Neuronal stem cell (in vitro differentiated cells): ENCODE data around the gene BCR.

Experiments used
- DNase-seq: peaks from one replicate; pipeline ENCODE4 v3.0.0-alpha.2; 2013; ENCODE audit warnings: low spot score
- H2AFZ ChIP-seq: one replicate; pipeline ENCODE4 v1.6.1; 2013; ENCODE audit warnings: mild to moderate bottlenecking, low read length, inconsistent platforms
- H2AK5ac ChIP-seq: 2 replicates; pipeline ENCODE4 v1.6.1; 2013; ENCODE audit warnings: low read depth, mild to moderate bottlenecking, inconsistent platforms, low read length, moderate library complexity, mixed read lengths
- H2BK120ac ChIP-seq: 2 replicates; pipeline ENCODE4 v1.6.1; 2013; ENCODE audit warnings: low read depth, mild to moderate bottlenecking, inconsistent platforms, low read length, moderate library complexity, mixed read lengths
- H2BK12ac ChIP-seq: one replicate; pipeline ENCODE4 v1.6.1; 2013; ENCODE audit warnings: low read length, inconsistent platforms
- H2BK15ac ChIP-seq: 2 replicates; pipeline ENCODE4 v1.6.1; 2013; ENCODE audit warnings: mild to moderate bottlenecking, low read length, inconsistent platforms, mixed read lengths
- H2BK5ac ChIP-seq: one replicate; pipeline ENCODE4 v1.6.1; 2013; ENCODE audit warnings: inconsistent platforms, mild to moderate bottlenecking, low read length, moderate library complexity
- H3K14ac ChIP-seq: one replicate; pipeline ENCODE4 v1.6.1; 2013; ENCODE audit warnings: low read length, inconsistent platforms
- H3K18ac ChIP-seq: 2 replicates; pipeline ENCODE4 v1.6.1; 2013; ENCODE audit warnings: low read length, inconsistent platforms
- H3K23ac ChIP-seq: 2 replicates; pipeline ENCODE4 v1.6.1; 2013; ENCODE audit warnings: low read depth, mild to moderate bottlenecking, mixed read lengths, low read length, inconsistent platforms; ENCODE audit not compliant: poor library complexity
- H3K27ac ChIP-seq: replicated peaks from 3 replicates; pipeline ENCODE4 v1.5.1; 2013; ENCODE audit warnings: low read length, inconsistent platforms
- H3K27me3 ChIP-seq, 3 experiments: 2 replicates each; pipeline ENCODE4 v1.6.1; 2013; ENCODE audit warnings: low read length in 3 of 3, mild to moderate bottlenecking in 2 of 3, inconsistent platforms in 1 of 3, low read depth in 1 of 3, mixed read lengths in 1 of 3, moderate library complexity in 1 of 3; ENCODE audit not compliant: control insufficient read depth in 3 of 3, insufficient read depth in 3 of 3
- H3K36me3 ChIP-seq, 2 donors: replicated peaks in 1 of 2; 2 replicates each; pipeline ENCODE4 v1.6.1; 2013; ENCODE audit warnings: low read length in 2 of 2; ENCODE audit not compliant: control insufficient read depth in 2 of 2, insufficient read depth in 2 of 2
- H3K4ac ChIP-seq: 2 replicates; pipeline ENCODE4 v1.6.1; 2013; ENCODE audit warnings: inconsistent platforms, mild to moderate bottlenecking, low read length, moderate library complexity
- H3K4me1 ChIP-seq, 2 donors: 1 replicate in 1 of 2; 2 replicates in 1 of 2; pipeline ENCODE4 v1.6.1; 2013; ENCODE audit warnings: low read length in 2 of 2, low read depth in 1 of 2; ENCODE audit not compliant: control insufficient read depth in 2 of 2, insufficient read depth in 1 of 2
- H3K4me2 ChIP-seq: one replicate; pipeline ENCODE4 v1.6.1; 2013; ENCODE audit warnings: mild to moderate bottlenecking, low read length, inconsistent platforms; ENCODE audit not compliant: insufficient read depth, poor library complexity, severe bottlenecking
- H3K4me3 ChIP-seq, 2 donors: 2 replicates each; pipeline ENCODE4 v1.5.1; 2013; ENCODE audit warnings: low read length in 2 of 2, mild to moderate bottlenecking in 2 of 2, inconsistent platforms in 1 of 2, moderate library complexity in 1 of 2
- H3K79me1 ChIP-seq: one replicate; pipeline ENCODE4 v1.6.1; 2013; ENCODE audit warnings: low read depth, mild to moderate bottlenecking, inconsistent platforms, low read length, moderate library complexity
- H3K9ac ChIP-seq: one replicate; pipeline ENCODE4 v1.6.1; 2013; ENCODE audit warnings: mild to moderate bottlenecking, low read depth, low read length, inconsistent platforms; ENCODE audit not compliant: poor library complexity
- H3K9me3 ChIP-seq, 2 donors: replicated peaks in 1 of 2; 2 replicates each; pipeline versions ENCODE3 to v1.6.1; 2013; ENCODE audit warnings: low read length in 2 of 2, mild to moderate bottlenecking in 2 of 2, inconsistent platforms in 1 of 2, low read depth in 1 of 2, mixed read lengths in 1 of 2, moderate library complexity in 1 of 2; ENCODE audit not compliant: control insufficient read depth in 2 of 2, insufficient read depth in 1 of 2
- H4K8ac ChIP-seq: one replicate; pipeline ENCODE4 v1.6.1; 2013; ENCODE audit warnings: low read depth, mild to moderate bottlenecking, inconsistent platforms, low read length, moderate library complexity
- H4K91ac ChIP-seq: one replicate; pipeline ENCODE4 v1.6.1; 2013; ENCODE audit warnings: low read length, low read depth, mild to moderate bottlenecking, inconsistent platforms; ENCODE audit not compliant: poor library complexity
- WGBS, 2 donors: extraction: QIAGEN DNeasy Blood & Tissue Kit; methylation state at CpG; one replicate each; pipeline ENCODE4 v1.1.7; 2013; ENCODE audit warnings: missing lambda C conversion rate in 2 of 2, mixed read lengths in 1 of 2; ENCODE audit not compliant: insufficient read length in 2 of 2, insufficient replicate concordance in 1 of 2; ENCODE audit errors: extremely low coverage in 2 of 2; 5-methylcytosine and 5-hydroxymethylcytosine counted together

Gene BCR

GRCh38 chr22:23245045-23245798 is 64.9 kb downstream of the BCR start:
- Histone ChIP-seq H4K91ac (no peak overlapping the region), H2AFZ (no peak overlapping the region), H3K14ac (no peak overlapping the region), H3K9ac (no peak overlapping the region), H3K4me1 (peaks cover 38 to 44% of the 10 kb centered on the region in 2 donors), H3K4ac (no peak overlapping the region), H3K4me2 (no peak overlapping the region), H3K23ac (peak overlapping the region; percentile 20), H3K36me3 (peaks cover 0 to 2% of the 10 kb centered on the region in 2 donors), H3K4me3 (no peak overlapping the region), H3K27me3 (no peaks in the 10 kb centered on the region), H2AK5ac (peak overlapping the region; percentile 64), H3K27ac (no peak overlapping the region), H2BK5ac (peak overlapping the region; percentile 27), H2BK120ac (peak overlapping the region; percentile 49), H3K79me1 (peaks cover 15% of the 10 kb centered on the region), H3K18ac (peak overlapping the region; percentile 71), H4K8ac (no peak overlapping the region), H3K9me3 (no peaks in the 10 kb centered on the region), H2BK12ac (no peak overlapping the region), H2BK15ac (no peak overlapping the region)
- no peak for DNase-seq
- WGBS, 2 donors = no CpG with 5 or more reads among the region's 17 CpGs

DNA sequence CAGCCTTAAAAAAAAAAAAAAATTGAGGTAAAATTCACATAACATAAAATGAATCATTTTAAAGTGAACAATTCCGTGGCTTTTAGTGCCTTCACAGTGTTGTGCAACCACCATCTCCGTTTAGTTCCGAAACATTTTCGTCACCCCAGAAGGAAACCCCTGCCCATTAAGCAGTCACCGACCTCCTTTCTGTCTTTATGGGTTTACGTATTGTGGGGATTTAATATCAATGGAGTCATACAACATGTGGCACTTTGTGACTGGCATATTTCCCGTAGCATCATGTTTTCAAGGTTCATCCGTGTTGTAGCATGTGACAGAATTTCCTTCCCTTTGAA is 65.5 kb downstream of the BCR start:
- Histone ChIP-seq H2AK5ac (no peak overlapping the region), H2AFZ (no peak overlapping the region), H3K9me3 (no peaks in the 10 kb centered on the region), H3K14ac (no peak overlapping the region), H3K4me3 (no peak overlapping the region), H2BK5ac (no peak overlapping the region), H3K36me3 (peaks cover 0 to 2% of the 10 kb centered on the region in 2 donors), H4K8ac (no peak overlapping the region), H2BK120ac (no peak overlapping the region), H3K27me3 (no peaks in the 10 kb centered on the region), H3K27ac (no peak overlapping the region), H3K4me2 (no peak overlapping the region), H3K9ac (no peak overlapping the region), H3K23ac (no peak overlapping the region), H3K4me1 (peaks cover 36 to 44% of the 10 kb centered on the region in 2 donors), H2BK12ac (no peak overlapping the region), H3K18ac (no peak overlapping the region), H3K4ac (no peak overlapping the region), H4K91ac (no peak overlapping the region), H3K79me1 (peaks cover 16% of the 10 kb centered on the region), H2BK15ac (no peak overlapping the region)
- no peak for DNase-seq
- no CpG with 5 or more reads among the region's 8 CpGs for WGBS, 2 donors

GRCh38 chr22:23246982-23247766 is 66.9 kb downstream of the BCR start:
- H3K4me3 ChIP-seq = no peak overlapping the region
- H2AFZ ChIP-seq = no peak overlapping the region
- H3K4me1 ChIP-seq = peaks cover 22 to 33% of the 10 kb centered on the region in 2 donors
- no peak for DNase-seq
- H4K91ac ChIP-seq = no peak overlapping the region
- peak overlapping the region; percentile 60 for H3K18ac ChIP-seq
- H3K4me2 ChIP-seq = no peak overlapping the region
- H3K27me3 ChIP-seq = no peaks in the 10 kb centered on the region
- no peak overlapping the region for H2BK12ac ChIP-seq
- no peak overlapping the region for H3K4ac ChIP-seq
- H3K79me1 ChIP-seq = peaks cover 14% of the 10 kb centered on the region
- H3K14ac ChIP-seq = no peak overlapping the region
- no peak overlapping the region for H3K9ac ChIP-seq
- WGBS, 2 donors = no CpG with 5 or more reads among the region's 13 CpGs
- H2BK120ac ChIP-seq = no peak overlapping the region
- no peak overlapping the region for H2BK5ac ChIP-seq
- peak overlapping the region; percentile 63 for H2AK5ac ChIP-seq
- H2BK15ac ChIP-seq = no peak overlapping the region
- no peak overlapping the region for H4K8ac ChIP-seq
- no peaks in the 10 kb centered on the region for H3K9me3 ChIP-seq
- peak overlapping the region; percentile 52 for H3K23ac ChIP-seq
- peaks cover 0 to 2% of the 10 kb centered on the region in 2 donors for H3K36me3 ChIP-seq
- no peak overlapping the region for H3K27ac ChIP-seq

GRCh38 chr22:23248583-23248982 is 68.3 kb downstream of the BCR start:
- Histone ChIP-seq H3K4me3 (no peak overlapping the region), H3K4me2 (no peak overlapping the region), H3K36me3 (peaks cover 2 to 8% of the 10 kb centered on the region in 2 donors), H2AFZ (no peak overlapping the region), H2AK5ac (no peak overlapping the region), H2BK12ac (no peak overlapping the region), H3K18ac (no peak overlapping the region), H3K4me1 (peaks cover 12 to 26% of the 10 kb centered on the region in 2 donors), H3K23ac (peak overlapping the region; percentile 5), H4K91ac (no peak overlapping the region), H3K27me3 (no peaks in the 10 kb centered on the region), H3K9me3 (no peaks in the 10 kb centered on the region), H2BK5ac (no peak overlapping the region), H3K27ac (no peak overlapping the region), H4K8ac (no peak overlapping the region), H2BK15ac (no peak overlapping the region), H3K14ac (no peak overlapping the region), H3K9ac (no peak overlapping the region), H3K4ac (no peak overlapping the region), H3K79me1 (peaks cover 15% of the 10 kb centered on the region), H2BK120ac (no peak overlapping the region)
- WGBS, 2 donors = no CpG with 5 or more reads among the region's 2 CpGs
- no peak for DNase-seq
